Pancreas (tissue), 10 donors: ENCODE measurements around the gene CD72. TPM values are rescaled to one million over a fixed set of nuclear protein-coding genes. Genes with fewer than 3 reads are reported as not detected.

ENCODE experiments used
- ATAC-seq, 4 donors: fragments of 200-7000 bp; cut with Tn5 transposase; one replicate each; pipeline versions ENCODE4 v1.8.0 to v1.9.1; 2020; ENCODE audit warnings: mild to moderate bottlenecking in 4 of 4, moderate library complexity in 4 of 4
- DNase-seq, 6 donors: peaks; one replicate each; pipeline ENCODE4 v3.0.0-alpha.2; 2020
- FAIRE-seq: peaks from 2 replicates; lab custom pipeline; 2012; peaks lifted over from hg19 to GRCh38; lab: Jason Lieb, UNC
- H3K27ac ChIP-seq, 4 donors: fragments of 200-600 bp; sonication (generic); 1 replicate in 3 of 4; 2 replicates in 1 of 4; pipeline versions ENCODE4 v1.5.0 to v1.8.0; 2020
- H3K27me3 ChIP-seq, 4 donors: fragments of 200-600 bp; one replicate each; pipeline ENCODE4 v1.8.0; 2021
- H3K36me3 ChIP-seq, 3 donors: fragments of 200-600 bp; sonication (generic) in 1 of 3; one replicate each; pipeline versions ENCODE4 v1.5.0 to v1.8.0; 2020 to 2021
- H3K4me1 ChIP-seq, 3 donors: fragments of 200-600 bp; one replicate each; pipeline ENCODE4 v1.8.0; 2021
- H3K4me3 ChIP-seq, 4 donors: fragments of 200-600 bp; sonication (generic) in 2 of 4; one replicate each; pipeline versions ENCODE4 v1.5.0 to v1.8.0; 2020 to 2021
- H3K9me3 ChIP-seq, 4 donors: fragments of 200-600 bp; one replicate each; pipeline ENCODE4 v1.8.0; 2021
- WGBS, 2 donors: extraction: QIAGEN DNeasy Blood & Tissue Kit; methylation state at CpG; one replicate each; pipeline ENCODE4 v1.1.7; 2013; 5-methylcytosine and 5-hydroxymethylcytosine counted together
- intact Hi-C, 3 donors: fragments of 100-400 bp; cut with DNase I; formaldehyde crosslinking; loops; one replicate each; pipeline versions ENCODE4 v1.11.1 to v1.14.2; 2022
- microRNA-seq, 2 donors: library from miRNA; unstranded; fragments of <30 nt; microRNA quantifications; one replicate each; pipeline versions ENCODE4 to v1.1.0, GENCODE V29; 2019 to 2020
- polyA plus RNA-seq, 2 donors: library from polyadenylated mRNA; stranded (reverse); fragments of 200-250 nt; gene quantifications; one replicate each; pipeline ENCODE4 v1.2.3, GENCODE V29; 2013
- total RNA-seq, 6 donors: library from RNA; stranded (reverse); fragmentation: NEBNext Ultra II Directional in 4 of 6; extraction: Animal tissue kit (Norgen Biotek cat#: 25700) in 4 of 6; gene quantifications; one replicate each; pipeline versions ENCODE4 v1.2.1 to v1.2.4, GENCODE V29; 2021 to 2023
- TF ChIP-seq, protein P1 (sequence below), 4 donors: fragments of 200-600 bp; sonication (generic) in 3 of 4; IDR thresholded peaks; one replicate each; pipeline versions ENCODE4 v1.5.0 to v1.8.0; 2021; ENCODE audit warnings: antibody characterized with exemption in 4 of 4
- donor health status: healthy with polysubstance abuse.
- donor health status: DM: no; HTN: no; CAD: no; lungs with moderate emphysema.
- donor health status: DM: no; HTN: no; CAD: no.
- donor health status: control.
- donor health status: control.
- donor health status: Bipolar disorder and iron deficiency.
- donor health status: DM: yes; HTN: yes; CAD: no.
- donor health status: DM: no; HTN: no; CAD: no.
- donor health status: DM: no; HTN: no; CAD: no.
- donor health status: DM: yes; HTN: yes; CAD: no.

CD72 gene
- total and polyA plus RNA-seq, 8 donors = 0.88 to 7.7 (median 3.1) TPM

DNA sequence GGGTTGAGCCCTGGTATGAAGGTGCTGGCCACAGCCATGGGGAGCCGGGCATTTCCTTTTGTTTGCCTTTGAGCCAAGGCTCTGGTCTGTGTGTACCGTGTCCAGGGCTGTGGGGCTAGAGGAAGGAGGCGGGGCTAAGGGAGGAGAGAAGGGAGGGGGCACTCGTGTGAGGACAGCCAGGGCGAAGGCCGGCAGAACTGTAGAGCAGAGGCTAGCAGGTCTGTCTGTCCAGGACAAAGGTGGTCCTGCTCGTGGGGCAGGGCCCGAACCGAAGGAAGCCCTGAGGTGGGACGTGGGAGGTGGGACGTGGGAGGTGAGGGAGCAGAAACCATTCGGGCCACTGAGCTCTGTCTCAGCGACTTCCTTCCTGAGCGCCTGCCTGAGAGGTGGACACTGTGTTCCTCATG is 54.4 kb downstream of the CD72 start:
- no peak for FAIRE-seq
- ATAC-seq = peak; percentile 23 to 74 (median 64)
- Histone ChIP-seq H3K27ac (no peak overlapping the region), H3K4me1 (no peaks in the 10 kb centered on the region), H3K36me3 (peaks cover 0 to 14% (median 3%) of the 10 kb centered on the region in 3 donors), H3K4me3 (no peak overlapping the region), H3K9me3 (no peaks in the 10 kb centered on the region), H3K27me3 (no peaks in the 10 kb centered on the region)
- DNase-seq = no peak
- intact Hi-C loops = no loop called here
- TF ChIP-seq, protein P1, sequence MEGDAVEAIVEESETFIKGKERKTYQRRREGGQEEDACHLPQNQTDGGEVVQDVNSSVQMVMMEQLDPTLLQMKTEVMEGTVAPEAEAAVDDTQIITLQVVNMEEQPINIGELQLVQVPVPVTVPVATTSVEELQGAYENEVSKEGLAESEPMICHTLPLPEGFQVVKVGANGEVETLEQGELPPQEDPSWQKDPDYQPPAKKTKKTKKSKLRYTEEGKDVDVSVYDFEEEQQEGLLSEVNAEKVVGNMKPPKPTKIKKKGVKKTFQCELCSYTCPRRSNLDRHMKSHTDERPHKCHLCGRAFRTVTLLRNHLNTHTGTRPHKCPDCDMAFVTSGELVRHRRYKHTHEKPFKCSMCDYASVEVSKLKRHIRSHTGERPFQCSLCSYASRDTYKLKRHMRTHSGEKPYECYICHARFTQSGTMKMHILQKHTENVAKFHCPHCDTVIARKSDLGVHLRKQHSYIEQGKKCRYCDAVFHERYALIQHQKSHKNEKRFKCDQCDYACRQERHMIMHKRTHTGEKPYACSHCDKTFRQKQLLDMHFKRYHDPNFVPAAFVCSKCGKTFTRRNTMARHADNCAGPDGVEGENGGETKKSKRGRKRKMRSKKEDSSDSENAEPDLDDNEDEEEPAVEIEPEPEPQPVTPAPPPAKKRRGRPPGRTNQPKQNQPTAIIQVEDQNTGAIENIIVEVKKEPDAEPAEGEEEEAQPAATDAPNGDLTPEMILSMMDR (IDR thresholded peaks at IDR 0.05) = no peak
- 52% methylated on average over 14 of the region's 14 CpGs for WGBS, 2 donors

DNA sequence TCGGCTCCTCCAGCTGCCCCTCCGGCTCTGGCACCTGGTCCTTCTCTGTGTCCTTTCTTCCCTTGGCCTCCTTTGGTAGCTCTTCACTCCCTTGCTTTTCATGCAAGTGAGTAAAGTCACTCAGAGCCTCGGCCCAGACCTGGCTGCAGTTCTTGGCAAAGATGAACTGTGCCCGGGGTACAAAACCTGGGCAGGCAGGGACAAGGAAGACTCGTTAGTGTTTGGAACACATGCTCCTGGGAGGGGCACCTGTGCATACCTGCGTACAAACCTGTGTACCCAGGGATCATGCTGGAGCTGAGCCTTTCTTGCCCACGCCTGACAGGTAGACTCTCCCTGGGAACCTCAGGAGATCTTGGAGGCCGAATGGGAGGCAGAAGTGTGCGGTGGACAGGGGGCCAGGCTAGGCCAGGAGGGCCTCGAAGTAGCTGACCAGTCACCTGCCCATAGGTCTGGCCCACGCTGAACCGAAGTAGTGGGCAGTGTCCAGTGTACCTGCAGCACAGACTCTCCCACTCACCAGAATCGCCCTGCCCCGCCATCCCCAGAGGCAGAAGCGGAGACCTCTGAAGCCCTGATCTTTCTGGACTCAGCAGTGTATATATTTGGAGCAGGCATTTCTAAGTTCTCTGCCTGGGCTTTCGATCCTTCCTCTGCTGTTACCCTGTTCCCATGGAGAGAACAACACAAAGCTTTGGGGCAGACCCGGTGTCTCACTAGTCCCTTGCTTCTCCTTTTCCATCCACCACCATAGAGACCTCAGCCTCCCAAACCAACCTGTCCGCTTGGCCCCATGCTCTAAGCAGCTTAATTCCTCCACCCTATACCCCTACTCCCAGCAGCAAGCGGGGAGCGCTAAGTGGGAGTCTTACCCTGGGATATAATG is 55.1 kb downstream of the CD72 start:
- Histone ChIP-seq H3K27ac (no peak overlapping the region), H3K4me1 (no peaks in the 10 kb centered on the region), H3K27me3 (no peaks in the 10 kb centered on the region), H3K4me3 (no peak overlapping the region), H3K36me3 (peaks cover 0 to 14% (median 4%) of the 10 kb centered on the region in 3 donors), H3K9me3 (no peaks in the 10 kb centered on the region)
- WGBS, 2 donors = 86 to 89% methylated on average over 20 of the region's 20 CpGs
- no peak for FAIRE-seq
- no peak for DNase-seq
- ATAC-seq = peak in 2 of 4 donors; percentile 4 to 14
- TF ChIP-seq, protein P1 (IDR thresholded peaks at IDR 0.05) = no peak
- intact Hi-C loops = no loop called here

DNA sequence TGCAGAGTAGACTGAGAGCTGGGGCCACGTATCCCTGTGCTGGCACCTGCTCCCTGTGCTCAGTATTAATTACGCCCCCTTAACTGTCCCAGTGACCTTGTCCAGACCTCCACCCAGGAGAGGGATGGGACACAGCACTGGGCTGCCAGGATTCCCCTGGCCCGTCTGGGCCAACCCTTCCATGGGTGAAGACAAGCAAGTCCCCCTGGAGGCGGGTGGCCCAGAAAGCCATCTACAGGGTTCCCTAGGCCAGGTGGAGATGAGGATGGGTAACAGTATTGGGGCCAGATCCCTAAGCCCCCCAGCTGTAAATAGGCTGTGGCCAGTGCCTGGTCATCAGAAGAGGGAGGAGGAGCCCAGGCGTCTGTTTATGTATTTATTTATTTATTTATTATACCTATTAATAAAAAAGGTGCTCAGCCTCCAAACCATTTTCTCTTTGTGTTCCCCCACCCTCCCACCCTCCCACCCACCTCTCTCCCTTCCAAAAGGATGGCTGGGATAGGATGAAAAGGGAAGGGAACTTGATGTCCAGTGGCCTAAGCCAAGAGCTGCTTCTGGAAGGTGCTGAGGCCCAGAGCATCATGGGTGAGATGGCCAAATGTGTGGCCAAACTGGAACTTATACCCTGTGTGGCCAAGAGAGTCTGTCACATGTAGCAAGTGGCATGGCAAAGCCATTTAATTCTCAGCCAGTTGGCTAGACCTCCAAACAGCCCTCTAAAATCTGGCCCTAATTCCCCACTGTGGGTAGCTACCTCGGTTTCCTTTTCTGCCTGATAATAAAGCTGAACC is 56.5 kb downstream of the CD72 start:
- no peak for FAIRE-seq
- 81 to 84% methylated on average over 6 of the region's 6 CpGs for WGBS, 2 donors
- no peaks in the 10 kb centered on the region for H3K9me3 ChIP-seq
- peaks cover 0 to 14% (median 4%) of the 10 kb centered on the region in 3 donors for H3K36me3 ChIP-seq
- DNase-seq = no peak
- H3K27ac ChIP-seq = no peak overlapping the region
- no peaks in the 10 kb centered on the region for H3K4me1 ChIP-seq
- TF ChIP-seq, protein P1 (IDR thresholded peaks at IDR 0.05) = no peak
- no peak for ATAC-seq
- H3K4me3 ChIP-seq = no peak overlapping the region
- intact Hi-C loops = no loop called here
- no peaks in the 10 kb centered on the region for H3K27me3 ChIP-seq

DNA sequence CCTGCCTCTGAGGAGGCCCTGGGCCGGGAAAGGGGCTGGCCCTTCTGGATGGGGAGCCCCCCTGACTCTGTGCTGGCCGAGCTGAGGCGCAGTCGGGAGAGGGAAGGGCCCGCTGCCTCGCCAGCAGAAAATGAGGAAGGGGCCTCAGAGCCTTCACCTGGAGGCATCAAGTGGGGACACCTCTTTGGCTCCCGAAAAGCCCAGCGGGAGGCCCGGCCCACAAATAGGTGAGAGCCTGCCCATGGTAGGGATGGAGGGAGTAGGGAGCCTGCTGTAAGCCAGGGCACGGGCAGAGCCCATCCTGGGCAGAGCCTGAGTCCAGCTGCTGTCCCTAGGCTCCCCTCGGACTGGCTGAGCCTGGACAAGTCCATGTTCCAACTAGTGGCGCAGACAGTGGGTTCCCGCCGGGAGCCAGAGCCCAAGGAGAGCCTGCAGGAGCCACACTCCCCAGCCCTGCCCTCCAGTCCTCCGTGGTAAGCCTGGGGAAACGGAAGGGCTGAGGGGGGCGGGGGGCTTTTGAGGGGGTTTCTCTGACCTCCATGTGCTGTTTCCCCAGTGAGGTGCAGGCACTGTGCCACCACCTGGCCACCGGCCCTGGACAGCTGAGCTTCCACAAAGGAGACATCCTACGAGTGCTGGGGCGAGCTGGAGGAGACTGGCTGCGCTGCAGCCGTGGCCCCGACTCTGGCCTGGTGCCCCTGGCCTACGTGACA is 57.4 kb downstream of the CD72 start:
- Histone ChIP-seq H3K4me1 (no peaks in the 10 kb centered on the region), H3K4me3 (no peak overlapping the region), H3K9me3 (no peaks in the 10 kb centered on the region), H3K27me3 (no peaks in the 10 kb centered on the region), H3K36me3 (peaks cover 0 to 14% (median 4%) of the 10 kb centered on the region in 3 donors), H3K27ac (no peak overlapping the region)
- intact Hi-C loops = no loop called here
- peak in 2 of 6 donors; percentile 54 to 61 for DNase-seq
- WGBS, 2 donors = 88% methylated on average over 24 of the region's 24 CpGs
- FAIRE-seq = no peak
- no peak for ATAC-seq
- TF ChIP-seq, protein P1 (IDR thresholded peaks at IDR 0.05) = no peak

Small RNAs within 50 kb of the gene (microRNA-seq; reads per million reads assigned to microRNA genes)
- 0.29 to 1.2 reads per million in 2 donors for gene MIR4667

Other genes with a start within 250 kb of the CD72 start
- gene RUSC2, start 128.3 kb downstream of the CD72 start, total RNA-seq = 10 to 100 TPM in 4 of 6 donors, 1 to 10 TPM in 2; 9.0 to 22.1 (median 12.6) TPM
- gene RUSC2, start 128.3 kb downstream of the CD72 start, polyA plus RNA-seq = 10 to 100 TPM; 24.0 to 27.1 TPM
- gene TESK1, start 13.2 kb downstream of the CD72 start, total RNA-seq = 10 to 100 TPM; 12.1 to 23.0 (median 14.2) TPM
- 10 to 100 TPM; 38.7 to 56.6 TPM for gene TESK1, start 13.2 kb downstream of the CD72 start, polyA plus RNA-seq
- under 1 TPM in 4 of 6 donors, not detected in 2; 0.25 to 0.59 (median 0.46) TPM for gene SIT1, start 32.5 kb upstream of the CD72 start, total RNA-seq
- under 1 TPM; 0.27 to 0.45 TPM for gene SIT1, start 32.5 kb upstream of the CD72 start, polyA plus RNA-seq
- gene RMRP, start 39.6 kb upstream of the CD72 start, total RNA-seq = over 10,000 TPM in 4 of 6 donors, 1,000 to 10,000 TPM in 2; 3,151 to 15,171 (median 11,469) TPM
- 100 to 1,000 TPM in 1 of 2 donors, 10 to 100 TPM in 1; 80.5 to 300 TPM for gene RMRP, start 39.6 kb upstream of the CD72 start, polyA plus RNA-seq
- gene CCDC107, start 39.9 kb upstream of the CD72 start, total RNA-seq = 10 to 100 TPM; 13.8 to 32.6 (median 19.0) TPM
- 10 to 100 TPM; 55.4 to 84.7 TPM for gene CCDC107, start 39.9 kb upstream of the CD72 start, polyA plus RNA-seq
- gene ARHGEF39, start 46.8 kb upstream of the CD72 start, total RNA-seq = 1 to 10 TPM in 3 of 6 donors, under 1 TPM in 3; 0.20 to 1.2 (median 0.98) TPM
- 1 to 10 TPM; 1.4 to 2.0 TPM for gene ARHGEF39, start 46.8 kb upstream of the CD72 start, polyA plus RNA-seq
- gene CA9, start 55.5 kb upstream of the CD72 start, total RNA-seq = 10 to 100 TPM in 2 of 6 donors, 1 to 10 TPM in 4; 1.2 to 75.6 (median 5.7) TPM
- gene CA9, start 55.5 kb upstream of the CD72 start, polyA plus RNA-seq = 10 to 100 TPM in 1 of 2 donors, 1 to 10 TPM in 1; 9.2 to 17.9 TPM
- 10 to 100 TPM; 11.3 to 52.8 (median 22.6) TPM for gene TPM2, start 71.5 kb upstream of the CD72 start, total RNA-seq
- gene TPM2, start 71.5 kb upstream of the CD72 start, polyA plus RNA-seq = 100 to 1,000 TPM; 204 to 227 TPM
- gene TLN1, start 113.8 kb upstream of the CD72 start, total RNA-seq = 100 to 1,000 TPM in 2 of 6 donors, 10 to 100 TPM in 4; 72.0 to 141 (median 86.6) TPM
- 10 to 100 TPM; 64.5 to 72.7 TPM for gene TLN1, start 113.8 kb upstream of the CD72 start, polyA plus RNA-seq
- gene CREB3, start 114.3 kb upstream of the CD72 start, total RNA-seq = 10 to 100 TPM; 15.7 to 24.3 (median 18.8) TPM
- 10 to 100 TPM; 23.9 to 29.6 TPM for gene CREB3, start 114.3 kb upstream of the CD72 start, polyA plus RNA-seq
- gene GBA2, start 130.8 kb upstream of the CD72 start, total RNA-seq = 10 to 100 TPM; 22.0 to 40.6 (median 32.2) TPM
- gene GBA2, start 130.8 kb upstream of the CD72 start, polyA plus RNA-seq = 10 to 100 TPM; 69.5 to 91.3 TPM
- 10 to 100 TPM; 12.7 to 18.3 (median 15.0) TPM for gene RGP1, start 130.9 kb upstream of the CD72 start, total RNA-seq
- 1 to 10 TPM; 6.8 to 9.3 TPM for gene RGP1, start 130.9 kb upstream of the CD72 start, polyA plus RNA-seq
- 1 to 10 TPM in 1 of 6 donors, under 1 TPM in 1, not detected in 4; 0.67 to 2.3 TPM for gene MSMP, start 135.9 kb upstream of the CD72 start, total RNA-seq
- gene MSMP, start 135.9 kb upstream of the CD72 start, polyA plus RNA-seq = under 1 TPM in 1 of 2 donors, not detected in 1; 0.49 TPM
- 1 to 10 TPM; 2.2 to 7.9 (median 2.7) TPM for gene NPR2, start 173.2 kb upstream of the CD72 start, total RNA-seq
- gene NPR2, start 173.2 kb upstream of the CD72 start, polyA plus RNA-seq = 10 to 100 TPM in 1 of 2 donors, 1 to 10 TPM in 1; 8.3 to 14.6 TPM
- gene SPAG8, start 193.8 kb upstream of the CD72 start, total RNA-seq = 1 to 10 TPM in 2 of 6 donors, under 1 TPM in 4; 0.52 to 1.8 (median 0.83) TPM
- 1 to 10 TPM; 1.6 to 3.1 TPM for gene SPAG8, start 193.8 kb upstream of the CD72 start, polyA plus RNA-seq
- 10 to 100 TPM; 20.6 to 43.7 (median 29.7) TPM for gene HINT2, start 196.6 kb upstream of the CD72 start, total RNA-seq
- gene HINT2, start 196.6 kb upstream of the CD72 start, polyA plus RNA-seq = 10 to 100 TPM; 51.7 to 64.2 TPM
- gene FAM221B, start 210.3 kb upstream of the CD72 start, total RNA-seq = not detected
- gene FAM221B, start 210.3 kb upstream of the CD72 start, polyA plus RNA-seq = under 1 TPM in 1 of 2 donors, not detected in 1; 0.11 TPM
- 10 to 100 TPM in 1 of 6 donors, 1 to 10 TPM in 5; 4.9 to 10.3 (median 7.0) TPM for gene TMEM8B, start 210.8 kb upstream of the CD72 start, total RNA-seq
- 10 to 100 TPM; 11.1 to 17.2 TPM for gene TMEM8B, start 210.8 kb upstream of the CD72 start, polyA plus RNA-seq